ENCODE results near the gene TLK2. TPM values are rescaled to one million over a fixed set of nuclear protein-coding genes. Genes with fewer than 3 reads are reported as not detected.
"Not testable (repeated sequence)": the region's sequence is repeated elsewhere in the genome, so short reads cannot be mapped to it uniquely, and the experiment has no call there.

Gene TLK2
- total RNA-seq, 2 donors from 2014 or later = 39.0 to 44.1 TPM

DNA sequence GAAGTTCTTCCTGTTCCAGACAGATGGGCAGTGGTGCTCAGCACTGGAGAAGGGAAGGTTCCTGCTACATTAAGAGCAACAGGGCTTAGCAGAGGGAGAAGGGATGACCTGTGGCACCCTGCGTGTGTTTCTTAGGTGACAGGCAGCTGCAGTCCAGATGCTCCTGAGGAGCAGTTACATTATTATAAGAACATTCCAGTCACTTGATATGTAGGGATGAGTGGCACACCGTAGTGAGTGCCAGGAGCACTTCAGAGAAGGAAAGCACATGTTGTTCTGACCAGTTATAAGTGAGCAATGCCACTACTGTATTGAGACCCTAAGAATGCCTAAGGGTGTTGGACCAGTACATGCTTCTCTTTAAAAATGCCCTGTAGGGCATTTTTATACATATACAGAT is 108.9 kb downstream of the TLK2 start:
- intact Hi-C loops (cut with DNase I) = no loop called here
- H3K36me3 ChIP-seq = no peaks in the 10 kb centered on the region
- TF ChIP-seq, protein P1, sequence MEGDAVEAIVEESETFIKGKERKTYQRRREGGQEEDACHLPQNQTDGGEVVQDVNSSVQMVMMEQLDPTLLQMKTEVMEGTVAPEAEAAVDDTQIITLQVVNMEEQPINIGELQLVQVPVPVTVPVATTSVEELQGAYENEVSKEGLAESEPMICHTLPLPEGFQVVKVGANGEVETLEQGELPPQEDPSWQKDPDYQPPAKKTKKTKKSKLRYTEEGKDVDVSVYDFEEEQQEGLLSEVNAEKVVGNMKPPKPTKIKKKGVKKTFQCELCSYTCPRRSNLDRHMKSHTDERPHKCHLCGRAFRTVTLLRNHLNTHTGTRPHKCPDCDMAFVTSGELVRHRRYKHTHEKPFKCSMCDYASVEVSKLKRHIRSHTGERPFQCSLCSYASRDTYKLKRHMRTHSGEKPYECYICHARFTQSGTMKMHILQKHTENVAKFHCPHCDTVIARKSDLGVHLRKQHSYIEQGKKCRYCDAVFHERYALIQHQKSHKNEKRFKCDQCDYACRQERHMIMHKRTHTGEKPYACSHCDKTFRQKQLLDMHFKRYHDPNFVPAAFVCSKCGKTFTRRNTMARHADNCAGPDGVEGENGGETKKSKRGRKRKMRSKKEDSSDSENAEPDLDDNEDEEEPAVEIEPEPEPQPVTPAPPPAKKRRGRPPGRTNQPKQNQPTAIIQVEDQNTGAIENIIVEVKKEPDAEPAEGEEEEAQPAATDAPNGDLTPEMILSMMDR (IDR thresholded peaks at IDR 0.05) = no peak

GRCh38 chr17:62588109-62588508 is 109.5 kb downstream of the TLK2 start:
- TF ChIP-seq, protein P1 (IDR thresholded peaks at IDR 0.05) = no peak
- H3K4me3 ChIP-seq = no peak overlapping the region
- DNase-seq = no peak
- no peaks in the 10 kb centered on the region for H3K9me3 ChIP-seq
- no peaks in the 10 kb centered on the region for H3K27me3 ChIP-seq
- no peak overlapping the region for H3K9ac ChIP-seq (ENCODE audit: low read depth in 2 of 2, low read length in 2 of 2)
- no peaks in the 10 kb centered on the region for H3K36me3 ChIP-seq
- H3K4me1 ChIP-seq = no peaks in the 10 kb centered on the region
- H3K27ac ChIP-seq = no peak overlapping the region
- intact Hi-C loops (cut with DNase I) = no loop called here

More for the DNA sequence above, 108.9 kb downstream of the TLK2 start:
- DNase-seq = no peak
- Histone ChIP-seq H3K9ac (ENCODE audit: low read depth in 2 of 2, low read length in 2 of 2) (no peak overlapping the region), H3K4me3 (no peak overlapping the region), H3K4me1 (no peaks in the 10 kb centered on the region), H3K27ac (no peak overlapping the region), H3K9me3 (no peaks in the 10 kb centered on the region), H3K27me3 (no peaks in the 10 kb centered on the region)

DNA sequence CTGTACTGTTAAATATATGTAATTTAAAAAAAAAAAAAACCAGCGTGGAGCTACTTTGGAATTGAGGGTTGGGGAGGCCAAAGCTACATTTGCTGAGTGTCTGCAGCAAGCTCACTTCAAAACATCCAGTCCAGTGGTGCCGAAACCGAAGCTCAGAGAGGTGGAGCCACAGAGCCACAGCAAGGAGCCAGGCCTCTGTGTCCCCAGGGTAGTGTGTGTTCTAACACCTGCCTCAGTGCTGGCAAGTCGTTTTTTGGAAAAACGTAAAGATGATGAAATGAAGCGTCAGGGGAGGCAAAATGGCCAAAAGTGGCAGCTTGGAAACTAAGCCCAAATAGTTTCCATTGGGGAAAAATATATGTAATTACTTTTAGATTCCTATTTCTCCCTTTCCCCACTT is 112.7 kb downstream of the TLK2 start:
- no peak overlapping the region for H3K27ac ChIP-seq
- H3K36me3 ChIP-seq = no peaks in the 10 kb centered on the region
- H3K9me3 ChIP-seq = no peaks in the 10 kb centered on the region
- TF ChIP-seq, protein P1 (IDR thresholded peaks at IDR 0.05) = no peak
- no peak overlapping the region for H3K9ac ChIP-seq (ENCODE audit: low read depth in 2 of 2, low read length in 2 of 2)
- intact Hi-C loops (cut with DNase I) = no loop called here
- DNase-seq = no peak
- H3K4me3 ChIP-seq = no peak overlapping the region
- no peaks in the 10 kb centered on the region for H3K4me1 ChIP-seq
- H3K27me3 ChIP-seq = no peaks in the 10 kb centered on the region

DNA sequence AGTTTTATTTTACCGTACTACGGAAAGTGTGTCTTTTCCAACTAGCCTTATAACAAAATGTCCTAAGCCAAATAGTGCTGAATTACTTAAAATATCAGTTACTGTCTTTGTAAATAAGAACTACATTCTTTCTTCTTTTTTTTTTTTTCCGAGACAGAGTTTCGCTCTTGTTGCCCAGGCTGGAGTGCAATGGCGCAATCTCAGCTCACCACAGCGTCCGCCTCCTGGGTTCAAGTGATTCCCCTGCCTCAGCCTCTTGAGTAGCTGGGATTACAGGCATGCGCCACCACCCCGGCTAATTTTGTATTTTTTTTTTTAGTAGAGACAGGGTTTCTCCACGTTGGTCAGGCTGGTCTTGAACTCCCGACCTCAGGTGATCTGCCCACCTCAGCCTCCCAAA is 113.2 kb downstream of the TLK2 start:
- H3K4me1 ChIP-seq = not testable (repeated sequence)

DNA sequence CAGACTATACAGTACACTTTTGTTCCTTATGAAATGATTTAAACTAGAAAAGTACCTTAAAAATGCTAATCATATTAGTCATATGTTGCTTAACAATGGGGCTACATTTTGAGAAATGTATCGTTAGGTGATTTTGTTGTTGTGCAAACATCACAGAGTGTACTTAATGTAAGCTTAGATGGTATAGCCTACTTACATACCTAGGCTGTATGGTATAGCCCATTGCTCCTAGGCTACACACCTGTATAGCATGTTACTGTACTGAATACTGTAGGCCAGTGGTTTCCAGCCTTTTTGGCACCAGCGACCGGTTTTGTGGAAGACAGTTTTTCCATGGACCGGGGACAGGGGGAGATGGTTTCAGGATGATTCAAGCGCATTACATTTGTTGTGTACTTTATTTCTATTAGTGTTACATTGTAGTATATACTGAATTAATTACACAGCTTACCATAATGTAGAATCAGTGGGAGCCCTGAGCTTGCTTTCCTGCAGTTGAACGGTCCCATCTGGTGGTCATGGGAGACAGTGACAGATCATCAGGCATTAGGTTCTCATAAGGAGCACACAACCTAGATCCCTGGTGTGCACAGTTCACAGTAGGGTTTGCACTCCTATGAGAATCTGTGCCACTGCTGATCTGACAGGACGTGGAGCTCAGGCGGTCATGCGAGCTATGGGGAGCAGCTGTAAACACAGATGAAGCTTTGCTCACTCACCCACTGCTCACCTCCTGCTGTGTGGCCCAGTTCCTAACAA is 113.9 kb downstream of the TLK2 start:
- no peaks in the 10 kb centered on the region for H3K9me3 ChIP-seq
- H3K36me3 ChIP-seq = no peaks in the 10 kb centered on the region
- TF ChIP-seq, protein P1 (IDR thresholded peaks at IDR 0.05) = no peak

More for the DNA sequence above, 113.2 kb downstream of the TLK2 start:
- H3K4me3 ChIP-seq; intact Hi-C loops (cut with DNase I); H3K27ac ChIP-seq; H3K9ac ChIP-seq (ENCODE audit: low read depth in 2 of 2, low read length in 2 of 2); H3K36me3 ChIP-seq; DNase-seq; H3K27me3 ChIP-seq; H3K9me3 ChIP-seq: not testable (repeated sequence)

GRCh38 chr17:62595484-62595883 is 116.9 kb downstream of the TLK2 start:
- TF ChIP-seq, protein P1 (IDR thresholded peaks at IDR 0.05) = no peak
- Histone ChIP-seq H3K27ac (no peak overlapping the region), H3K4me1 (no peaks in the 10 kb centered on the region), H3K36me3 (no peaks in the 10 kb centered on the region), H3K9me3 (no peaks in the 10 kb centered on the region), H3K4me3 (no peak overlapping the region), H3K27me3 (no peaks in the 10 kb centered on the region), H3K9ac (ENCODE audit: low read depth in 2 of 2, low read length in 2 of 2) (no peak overlapping the region)
- no peak for DNase-seq
- intact Hi-C loops (cut with DNase I) = no loop called here

More for the DNA sequence above, 113.9 kb downstream of the TLK2 start:
- no peak overlapping the region for H3K9ac ChIP-seq (ENCODE audit: low read depth in 2 of 2, low read length in 2 of 2)
- no peak overlapping the region for H3K4me3 ChIP-seq
- intact Hi-C loops (cut with DNase I) = no loop called here
- H3K27ac ChIP-seq = no peak overlapping the region
- no peaks in the 10 kb centered on the region for H3K4me1 ChIP-seq
- no peak for DNase-seq
- no peaks in the 10 kb centered on the region for H3K27me3 ChIP-seq
